ENCODE results near the gene PPFIA2. TPM values are rescaled to one million over a fixed set of nuclear protein-coding genes. Genes with fewer than 3 reads are reported as not detected.

PPFIA2 gene
- total RNA-seq, 4 donors from 2014 or later, result 0.11 to 0.89 (median 0.32) TPM; not detected in 1

GRCh38 chr12:81727391-81727790, 31.8 kb downstream of the PPFIA2 start:
- no peak for TF ChIP-seq CTCF (IDR thresholded peaks at IDR 0.05)
- no peak for TF ChIP-seq EP300 (IDR thresholded peaks at IDR 0.05)
- no peak for TF ChIP-seq POLR2A (IDR thresholded peaks at IDR 0.05)
- no peak for TF ChIP-seq POLR2AphosphoS5 (IDR thresholded peaks at IDR 0.05)
- DNase-seq (ENCODE audit: low spot score in 2 of 2), result no peak

GRCh38 chr12:81726634-81727033, 32.5 kb downstream of the PPFIA2 start:
- Histone ChIP-seq H3K27ac (no peak overlapping the region), H3K9me3 (no peaks in the 10 kb centered on the region), H3K36me3 (no peaks in the 10 kb centered on the region), H3K4me3 (no peak overlapping the region), H3K4me1 (no peaks in the 10 kb centered on the region), H3K27me3 (no peaks in the 10 kb centered on the region)
- 81% methylated on average over 1 of the region's 1 CpG for whole genome bisulfite sequencing
- DNase-seq (ENCODE audit: low spot score in 2 of 2), result no peak
- TF ChIP-seq CTCF (IDR thresholded peaks at IDR 0.05), result no peak
- no peak for TF ChIP-seq POLR2AphosphoS5 (IDR thresholded peaks at IDR 0.05)
- TF ChIP-seq EP300 (IDR thresholded peaks at IDR 0.05), result no peak
- TF ChIP-seq POLR2A (IDR thresholded peaks at IDR 0.05), result no peak

More at GRCh38 chr12:81727391-81727790, 31.8 kb downstream of the PPFIA2 start:
- Histone ChIP-seq H3K27ac (no peak overlapping the region), H3K4me1 (no peaks in the 10 kb centered on the region), H3K9me3 (no peaks in the 10 kb centered on the region), H3K27me3 (no peaks in the 10 kb centered on the region), H3K4me3 (no peak overlapping the region), H3K36me3 (no peaks in the 10 kb centered on the region)

GRCh38 chr12:81723361-81723760, 35.8 kb downstream of the PPFIA2 start:
- H3K9me3 ChIP-seq, result no peaks in the 10 kb centered on the region
- no peaks in the 10 kb centered on the region for H3K36me3 ChIP-seq
- H3K27me3 ChIP-seq, result no peaks in the 10 kb centered on the region
- WGBS, result 38% methylated on average over 1 of the region's 1 CpG
- TF ChIP-seq POLR2AphosphoS5 (IDR thresholded peaks at IDR 0.05) (no peak), POLR2A (IDR thresholded peaks at IDR 0.05) (no peak), CTCF (IDR thresholded peaks at IDR 0.05) (no peak), EP300 (IDR thresholded peaks at IDR 0.05) (no peak)
- no peaks in the 10 kb centered on the region for H3K4me1 ChIP-seq
- no peak for DNase-seq (ENCODE audit: low spot score in 2 of 2)
- no peak overlapping the region for H3K27ac ChIP-seq
- H3K4me3 ChIP-seq, result no peak overlapping the region

GRCh38 chr12:81722004-81722403, 37.1 kb downstream of the PPFIA2 start:
- no peak for DNase-seq (ENCODE audit: low spot score in 2 of 2)

GRCh38 chr12:81718616-81719015, 40.5 kb downstream of the PPFIA2 start:
- Histone ChIP-seq H3K4me1 (no peaks in the 10 kb centered on the region), H3K4me3 (no peak overlapping the region), H3K27ac (no peak overlapping the region), H3K9me3 (no peaks in the 10 kb centered on the region), H3K27me3 (no peaks in the 10 kb centered on the region), H3K36me3 (no peaks in the 10 kb centered on the region)
- 29% methylated on average over 2 of the region's 2 CpGs for WGBS
- no peak for DNase-seq (ENCODE audit: low spot score in 2 of 2)
- TF ChIP-seq POLR2AphosphoS5 (IDR thresholded peaks at IDR 0.05) (no peak), POLR2A (IDR thresholded peaks at IDR 0.05) (no peak), CTCF (IDR thresholded peaks at IDR 0.05) (no peak), EP300 (IDR thresholded peaks at IDR 0.05) (no peak)

More at GRCh38 chr12:81722004-81722403, 37.1 kb downstream of the PPFIA2 start:
- Histone ChIP-seq H3K4me3 (no peak overlapping the region), H3K36me3 (no peaks in the 10 kb centered on the region), H3K9me3 (no peaks in the 10 kb centered on the region), H3K27ac (no peak overlapping the region), H3K27me3 (no peaks in the 10 kb centered on the region), H3K4me1 (no peaks in the 10 kb centered on the region)
- TF ChIP-seq CTCF (IDR thresholded peaks at IDR 0.05) (no peak), POLR2AphosphoS5 (IDR thresholded peaks at IDR 0.05) (no peak), POLR2A (IDR thresholded peaks at IDR 0.05) (no peak), EP300 (IDR thresholded peaks at IDR 0.05) (no peak)
- WGBS, result 23% methylated on average over 1 of the region's 1 CpG

Measured in suprapubic skin (tissue), 4 donors.